Natural killer cell (primary cell): Measurements from ENCODE around the gene PAGR1. TPM values are rescaled to one million over a fixed set of nuclear protein-coding genes. Genes with fewer than 3 reads are reported as not detected.

ENCODE experiments used
- ATAC-seq, 3 donors: fragments of 150-1000 bp in 2 of 3; fragments of 200-7000 bp in 1 of 3; cut with Tn5 transposase; 1 replicate in 1 of 3; 2 replicates in 2 of 3; pipeline ENCODE4 v1.10.0; 2021; ENCODE audit warnings: mild to moderate bottlenecking in 2 of 3, moderate library complexity in 2 of 3
- DNase-seq, 2 donors: peaks; one replicate each; pipeline versions ENCODE4 v3.0.0 to v3.0.0-alpha.2; 2013 to 2021; ENCODE audit warnings: mixed read lengths in 1 of 2
- H3K27ac ChIP-seq: one replicate; pipeline ENCODE4 v1.5.1; 2013; ENCODE audit warnings: mild to moderate bottlenecking, low read length
- H3K27me3 ChIP-seq: one replicate; pipeline ENCODE4 v1.6.1; 2013; ENCODE audit warnings: low read length; ENCODE audit not compliant: control insufficient read depth, insufficient read depth
- H3K36me3 ChIP-seq: one replicate; pipeline ENCODE4 v1.6.1; 2013; ENCODE audit warnings: low read length; ENCODE audit not compliant: control insufficient read depth, insufficient read depth
- H3K4me1 ChIP-seq: one replicate; pipeline ENCODE4 v1.6.1; 2013; ENCODE audit warnings: low read length; ENCODE audit not compliant: control insufficient read depth, insufficient read depth
- H3K4me3 ChIP-seq: one replicate; pipeline ENCODE4 v1.5.1; 2013; ENCODE audit warnings: low read length
- H3K9me3 ChIP-seq: one replicate; pipeline ENCODE4 v1.6.1; 2013; ENCODE audit warnings: low read length; ENCODE audit not compliant: control insufficient read depth, insufficient read depth
- H3K27ac Mint-ChIP-seq, 2 donors: one replicate each; pipeline ENCODE4 v1.8.0; 2022; ENCODE audit warnings: mild to moderate bottlenecking in 2 of 2, mixed read lengths in 2 of 2, moderate library complexity in 1 of 2
- H3K27me3 Mint-ChIP-seq, 2 donors: one replicate each; pipeline ENCODE4 v1.8.0; 2022; ENCODE audit warnings: low read depth in 2 of 2, mixed read lengths in 2 of 2
- H3K36me3 Mint-ChIP-seq: one replicate; pipeline ENCODE4 v1.8.0; 2022; ENCODE audit warnings: mixed read lengths
- H3K4me1 Mint-ChIP-seq, 2 donors: one replicate each; pipeline ENCODE4 v1.8.0; 2022; ENCODE audit warnings: mixed read lengths in 2 of 2
- H3K4me3 Mint-ChIP-seq: one replicate; pipeline ENCODE4 v1.8.0; 2022; ENCODE audit warnings: mild to moderate bottlenecking, moderate library complexity, mixed read lengths
- H3K9me3 Mint-ChIP-seq, 2 donors: one replicate each; pipeline ENCODE4 v1.8.0; 2022; ENCODE audit warnings: mixed read lengths in 2 of 2
- CTCF ChIP-seq: fragments of 200-600 bp; IDR thresholded peaks from one replicate; pipeline ENCODE4 v1.8.0; 2022; ENCODE audit warnings: antibody characterized with exemption
- WGBS: methylation state at CpG from one replicate; pipeline ENCODE4 v1.1.7; 2013; ENCODE audit warnings: missing lambda C conversion rate; ENCODE audit not compliant: insufficient coverage; 5-methylcytosine and 5-hydroxymethylcytosine counted together
- intact Hi-C: fragments of 100-400 bp; cut with micrococcal nuclease; formaldehyde crosslinking; loops from one replicate; pipeline ENCODE4 v1.14.2; 2022
- total RNA-seq, 4 donors: library from RNA; stranded (reverse); fragments of 120-200 nt in 1 of 4; gene quantifications; one replicate each; pipeline versions ENCODE4 v1.2.3 to v1.2.4, GENCODE V29; 2013 to 2022

PAGR1 gene
- total RNA-seq, 3 donors from 2014 or later (not counting 1 experiment from before 2014, with no cell fraction given): 8.9 to 16.2 (median 13.4) TPM

- Histone ChIP-seq H3K27me3 (no peaks in the 10 kb centered on the region), H3K36me3 (peaks cover 23% of the 10 kb centered on the region), H3K9me3 (no peaks in the 10 kb centered on the region), H3K4me1 (peaks cover 15% of the 10 kb centered on the region), H3K4me3 (no peak overlapping the region), H3K27ac (no peak overlapping the region)
- DNase-seq (no peak), ATAC-seq (no peak)
- no peak overlapping the region for H3K4me3 Mint-ChIP-seq
- no peaks in the 10 kb centered on the region for H3K27me3 Mint-ChIP-seq
- intact Hi-C loops: no loop called here
- 90% methylated on average over 7 of the region's 7 CpGs for WGBS
- TF ChIP-seq CTCF: no peak
- no peaks in the 10 kb centered on the region for H3K9me3 Mint-ChIP-seq
- H3K27ac Mint-ChIP-seq: no peak overlapping the region
- H3K4me1 Mint-ChIP-seq: peaks cover 14 to 15% of the 10 kb centered on the region in 2 donors
- no peaks in the 10 kb centered on the region for H3K36me3 Mint-ChIP-seq
Observed at GRCh38 chr16:29857133-29857760, 41.3 kb downstream of the PAGR1 start.

- ATAC-seq: no peak
- TF ChIP-seq CTCF: no peak
- H3K9me3 ChIP-seq: no peaks in the 10 kb centered on the region
- H3K27me3 Mint-ChIP-seq: no peaks in the 10 kb centered on the region
- H3K4me3 Mint-ChIP-seq: peak overlapping the region; percentile 28
- intact Hi-C loops: no loop called here
- no peaks in the 10 kb centered on the region for H3K36me3 Mint-ChIP-seq
- no peaks in the 10 kb centered on the region for H3K9me3 Mint-ChIP-seq
- peaks cover 18 to 25% of the 10 kb centered on the region in 2 donors for H3K4me1 Mint-ChIP-seq
- peak overlapping the region in 1 of 2 donors; percentile 38 for H3K27ac Mint-ChIP-seq
- WGBS: 94% methylated on average over 10 of the region's 10 CpGs
- no peak for DNase-seq
- H3K36me3 ChIP-seq: peaks cover 23% of the 10 kb centered on the region
- no peak overlapping the region for H3K4me3 ChIP-seq
- peaks cover 20% of the 10 kb centered on the region for H3K4me1 ChIP-seq
- H3K27ac ChIP-seq: no peak overlapping the region
- no peaks in the 10 kb centered on the region for H3K27me3 ChIP-seq
Observed at GRCh38 chr16:29858149-29858849, 42.3 kb downstream of the PAGR1 start.

GRCh38 chr16:29858974-29859373 is 43.0 kb downstream of the PAGR1 start:
- intact Hi-C loops: no loop called here
- Histone ChIP-seq H3K36me3 (peaks cover 23% of the 10 kb centered on the region), H3K9me3 (no peaks in the 10 kb centered on the region), H3K4me1 (peaks cover 26% of the 10 kb centered on the region), H3K27me3 (no peaks in the 10 kb centered on the region), H3K4me3 (no peak overlapping the region), H3K27ac (no peak overlapping the region)
- DNase-seq (no peak), ATAC-seq (no peak)
- no peak for TF ChIP-seq CTCF
- WGBS: 98% methylated on average over 18 of the region's 19 CpGs
- H3K36me3 Mint-ChIP-seq: no peaks in the 10 kb centered on the region
- H3K4me3 Mint-ChIP-seq: no peak overlapping the region
- H3K9me3 Mint-ChIP-seq: no peaks in the 10 kb centered on the region
- no peaks in the 10 kb centered on the region for H3K27me3 Mint-ChIP-seq
- peaks cover 18 to 29% of the 10 kb centered on the region in 2 donors for H3K4me1 Mint-ChIP-seq
- no peak overlapping the region for H3K27ac Mint-ChIP-seq
